ENCODE measurements around the gene ACSS3.
"Not testable (repeated sequence)": the region's sequence is repeated elsewhere in the genome, so short reads cannot be mapped to it uniquely, and the experiment has no call there.

ACSS3 gene

GRCh38 chr12:81094718-81095360 lies 17.0 kb downstream of the ACSS3 start:
- DNase-seq: no peak

GRCh38 chr12:81095501-81096232 lies 17.8 kb downstream of the ACSS3 start:
- DNase-seq: no peak

DNA sequence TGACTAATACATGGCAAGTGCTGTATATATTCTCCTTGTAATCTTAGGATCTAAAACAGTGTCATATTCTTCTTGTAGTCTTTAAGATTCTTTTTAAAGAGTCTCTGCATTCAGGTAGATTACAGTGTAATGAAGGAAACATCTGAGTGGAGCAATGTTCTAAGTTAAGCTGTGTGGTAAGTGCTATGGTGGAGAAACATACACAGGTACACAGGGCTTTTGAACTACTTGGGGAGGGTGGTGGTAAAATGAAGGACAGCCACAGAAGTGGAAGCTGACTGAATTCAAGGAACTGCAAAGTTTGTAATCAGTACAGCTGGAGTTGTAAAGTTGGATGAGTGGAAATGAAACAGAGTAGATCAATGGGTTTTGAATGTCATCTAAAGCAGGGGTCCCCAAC lies 27.8 kb downstream of the ACSS3 start:
- DNase-seq: no peak

- DNase-seq: no peak
Measured at GRCh38 chr12:81114226-81114625, 36.3 kb downstream of the ACSS3 start.

GRCh38 chr12:81119069-81119468 lies 41.2 kb downstream of the ACSS3 start:
- not testable (repeated sequence) for DNase-seq

DNA sequence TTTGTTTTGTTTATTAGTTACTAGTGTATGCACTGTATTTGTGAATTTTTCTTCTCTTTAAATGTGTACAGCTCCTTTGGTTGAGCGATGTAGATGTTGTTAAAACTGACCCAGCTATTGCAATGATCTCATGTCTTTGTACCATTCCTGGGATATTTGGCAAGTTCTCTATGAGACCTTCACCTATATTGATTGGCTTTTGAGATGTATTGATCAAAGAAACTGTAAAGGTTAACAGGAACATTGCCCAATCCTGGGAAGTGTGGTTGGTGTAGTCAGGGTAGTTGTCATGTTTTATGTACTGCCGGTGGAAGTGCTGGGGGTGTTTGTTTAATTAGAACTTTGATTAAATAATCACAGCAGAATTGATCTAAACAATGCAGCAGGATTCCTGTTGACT lies 43.1 kb downstream of the ACSS3 start:
- no peak for DNase-seq

- no peak for DNase-seq
Measured at GRCh38 chr12:81123611-81124010, 45.7 kb downstream of the ACSS3 start.

DNA sequence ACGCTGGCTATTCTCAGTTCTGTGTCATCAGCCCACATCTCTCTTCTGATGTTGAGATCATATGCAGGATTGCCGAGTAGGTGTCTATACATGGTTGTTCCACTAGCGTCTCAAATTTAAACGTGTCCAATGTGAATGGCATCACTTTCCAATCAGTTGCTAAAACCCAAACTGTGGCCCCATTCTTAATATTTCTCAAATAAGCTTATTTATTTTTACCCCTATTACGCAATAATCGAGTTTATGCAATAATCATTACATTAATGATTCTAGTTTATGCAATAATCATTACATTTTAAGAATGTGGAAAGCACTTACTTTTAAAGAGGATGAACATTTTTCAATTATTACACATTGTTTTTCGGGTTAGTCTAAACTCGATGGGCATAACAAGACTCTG lies 47.8 kb downstream of the ACSS3 start:
- no peak for DNase-seq

DNA sequence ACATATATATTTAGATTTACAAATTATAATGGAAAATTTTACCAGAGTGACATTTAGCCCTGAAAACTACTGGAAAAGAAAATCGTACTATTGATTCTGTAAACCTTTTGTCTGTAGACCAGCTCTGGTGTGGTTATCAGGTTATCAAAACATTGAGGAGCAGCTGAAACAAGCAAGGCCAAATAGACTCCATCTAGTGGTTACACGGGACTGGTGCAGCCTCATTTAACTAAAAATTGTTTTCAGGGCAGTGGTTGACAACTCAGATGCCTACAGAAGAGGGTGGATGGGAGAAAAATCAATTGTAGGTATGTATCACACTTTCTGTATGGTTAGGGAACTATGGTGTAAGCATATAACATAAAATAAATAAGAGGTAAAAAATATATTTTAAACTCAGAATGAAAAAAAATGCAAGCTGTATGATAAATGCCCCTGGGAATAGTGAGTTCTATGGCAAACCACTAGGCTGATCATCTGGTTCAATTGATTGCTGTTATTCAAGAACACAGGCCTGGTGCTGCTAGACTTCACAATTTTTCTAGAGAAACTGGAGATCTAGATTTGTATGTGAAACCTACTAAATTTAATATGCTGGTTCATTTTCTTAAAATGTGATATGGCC lies 51.2 kb downstream of the ACSS3 start:
- peak; percentile 58 for DNase-seq

- DNase-seq: no peak
Measured at GRCh38 chr12:81136519-81136918, 58.6 kb downstream of the ACSS3 start.

GRCh38 chr12:81137801-81138200 lies 59.9 kb downstream of the ACSS3 start:
- no peak for DNase-seq

DNA sequence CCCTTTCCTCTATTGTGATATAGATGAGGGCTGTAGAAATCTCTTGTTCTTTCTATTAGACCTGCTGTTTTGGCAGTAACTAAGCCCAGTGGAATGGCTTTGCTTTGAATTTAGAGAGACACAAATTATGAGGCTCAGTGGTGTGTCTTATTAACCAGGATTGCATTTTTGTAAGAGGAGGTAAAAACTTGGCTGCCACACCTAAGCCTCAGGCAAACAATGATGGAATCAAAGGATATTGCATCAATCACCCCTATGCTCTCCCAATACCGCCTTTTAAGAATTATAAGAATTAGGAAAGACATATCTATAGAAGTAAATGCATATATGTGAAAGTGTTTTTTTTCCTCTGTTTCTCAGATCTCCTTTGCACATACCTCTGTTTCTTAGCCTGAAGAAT lies 63.3 kb downstream of the ACSS3 start:
- DNase-seq: no peak

- DNase-seq: no peak
Measured at GRCh38 chr12:81143057-81143456, 65.2 kb downstream of the ACSS3 start.

- no peak for DNase-seq
Measured at GRCh38 chr12:81146228-81147225, 68.6 kb downstream of the ACSS3 start.

GRCh38 chr12:81147292-81147919 lies 69.5 kb downstream of the ACSS3 start:
- no peak for DNase-seq

GRCh38 chr12:81150382-81150781 lies 72.5 kb downstream of the ACSS3 start:
- peak; percentile 68 for DNase-seq

- DNase-seq: no peak
Measured at GRCh38 chr12:81159856-81160255, 82.0 kb downstream of the ACSS3 start.

GRCh38 chr12:81161680-81162079 lies 83.8 kb downstream of the ACSS3 start:
- DNase-seq: no peak

DNA sequence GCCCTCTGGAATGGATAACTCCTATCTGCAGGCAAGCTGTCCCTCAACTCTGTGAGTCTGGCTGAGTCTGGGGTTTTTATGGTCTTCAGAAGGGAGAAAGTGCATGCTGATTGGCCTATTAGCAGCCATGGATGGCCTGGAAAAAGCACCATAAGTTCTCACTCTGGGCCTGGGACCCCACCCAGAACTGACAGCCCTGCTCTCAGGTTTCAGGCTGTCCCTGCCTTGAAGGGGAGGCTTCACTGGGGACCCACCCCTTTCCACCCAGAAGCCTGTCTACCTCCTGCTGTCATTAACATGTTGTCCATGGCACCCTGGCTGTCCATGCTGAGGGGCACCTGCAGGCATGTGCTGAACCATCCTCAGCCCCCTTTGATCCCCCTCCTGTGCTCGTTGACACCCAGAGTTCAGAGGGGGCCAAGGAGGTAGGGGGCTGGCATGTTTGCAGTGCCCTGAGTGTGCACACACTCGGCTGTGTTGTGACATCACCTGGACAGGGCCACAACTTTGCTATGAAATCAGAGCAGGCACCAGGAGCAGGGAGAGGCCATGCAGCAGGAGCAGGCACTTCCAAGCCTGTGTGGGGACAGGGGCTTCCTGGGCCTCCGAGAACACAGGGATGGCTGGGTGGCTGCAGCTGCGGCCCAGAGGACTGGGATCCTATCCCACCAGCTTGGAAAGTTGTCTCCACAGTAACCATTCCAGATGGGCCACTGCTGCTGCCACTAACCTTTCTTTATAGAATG lies 84.7 kb downstream of the ACSS3 start:
- no peak for DNase-seq

GRCh38 chr12:81164827-81165226 lies 86.9 kb downstream of the ACSS3 start:
- no peak for DNase-seq

- no peak for DNase-seq
Measured at GRCh38 chr12:81166790-81167189, 88.9 kb downstream of the ACSS3 start.

GRCh38 chr12:81167694-81168093 lies 89.8 kb downstream of the ACSS3 start:
- no peak for DNase-seq

Data from SHP77 treated with DMSO at 0.1 percent for 48 hours (cell line).